Forelimb muscle (tissue), 1 donor: Measurements from ENCODE around the gene DLX1. TPM values are rescaled to one million over a fixed set of nuclear protein-coding genes. Genes with fewer than 3 reads are reported as not detected.

Experiments used
- DNase-seq: peaks from one replicate; pipeline ENCODE4 v3.0.0-alpha.2; 2013; ENCODE audit warnings: low read depth
- polyA plus RNA-seq: library from polyadenylated mRNA; unstranded; fragments of 120-200 nt; gene quantifications from one replicate; pipeline ENCODE4 v1.2.1, GENCODE V29; 2013; ENCODE audit not compliant: insufficient read length

Gene DLX1
- polyA plus RNA-seq, 1 donor: 0.35 TPM

- DNase-seq: no peak
These were observed 11.6 kb downstream of the DLX1 start for GRCh38 chr2:172096626-172097547.

- no peak for DNase-seq
These were observed 12.3 kb downstream of the DLX1 start for GRCh38 chr2:172097557-172098131.

- no peak for DNase-seq
These were observed 13.0 kb downstream of the DLX1 start for GRCh38 chr2:172098287-172098649.

GRCh38 chr2:172098650-172099471, 13.6 kb downstream of the DLX1 start:
- DNase-seq: no peak

GRCh38 chr2:172099472-172100079, 14.3 kb downstream of the DLX1 start:
- DNase-seq: no peak

- DNase-seq: no peak
These were observed 15.0 kb downstream of the DLX1 start for GRCh38 chr2:172100080-172100934.

GRCh38 chr2:172100935-172101820, 15.9 kb downstream of the DLX1 start:
- DNase-seq: no peak

GRCh38 chr2:172101821-172102390, 16.6 kb downstream of the DLX1 start:
- DNase-seq: no peak

GRCh38 chr2:172102391-172103359, 17.4 kb downstream of the DLX1 start, which contains the start of gene DLX2:
TSS of gene DLX2 (minus strand) at chr2:172102900. CDS start at chr2:172102538, 362 bp downstream.
- DNase-seq: peak; percentile 54

GRCh38 chr2:172103471-172104272, 18.4 kb downstream of the DLX1 start:
- peak; percentile 45 for DNase-seq

GRCh38 chr2:172105471-172106107, 20.3 kb downstream of the DLX1 start:
- DNase-seq: no peak

GRCh38 chr2:172106108-172106961, 21.0 kb downstream of the DLX1 start:
- no peak for DNase-seq

GRCh38 chr2:172107690-172108586, 22.6 kb downstream of the DLX1 start:
- no peak for DNase-seq

GRCh38 chr2:172108587-172108930, 23.3 kb downstream of the DLX1 start:
- DNase-seq: no peak
